PC-9 (cell line): Measurements from ENCODE around the gene P2RX7. TPM values are rescaled to one million over a fixed set of nuclear protein-coding genes. Genes with fewer than 3 reads are reported as not detected.

Experiments
- BruUV-seq: library from RNA; stranded (reverse); fragments of 400-500 nt; replicated peaks from 2 replicates; lab custom pipeline; 2021; lab: Mats Ljungman, UMichigan
- CTCF ChIA-PET: fragments of 300-600 bp; sonication (Branson Sonifier 250); formaldehyde crosslinking; loops from one replicate; lab custom pipeline; 2022; ENCODE audit warnings: antibody characterized with exemption; lab: Charles Lee
- POLR2A ChIA-PET: fragments of 300-600 bp; sonication (Branson Sonifier 250); formaldehyde crosslinking; loops from one replicate; lab custom pipeline; 2022; ENCODE audit warnings: antibody characterized with exemption; ENCODE audit not compliant: unreplicated experiment; lab: Charles Lee
- DNase-seq, 2 experiments: peaks; one replicate each; pipeline versions ENCODE4 v3.0.0 to v3.0.0-alpha.2; 2015 to 2022; ENCODE audit warnings: mixed read lengths in 1 of 2
- H2AFZ ChIP-seq: fragments of 200-600 bp; sonication (generic); 2 replicates; pipeline ENCODE4 v1.8.1; 2017; ENCODE audit warnings: antibody characterized with exemption
- H3F3A ChIP-seq: fragments of 200-600 bp; sonication (generic); 2 replicates; pipeline ENCODE4 v1.8.1; 2017; ENCODE audit warnings: antibody characterized with exemption, mild to moderate bottlenecking, low read depth; ENCODE audit not compliant: insufficient read depth
- H3K27ac ChIP-seq: fragments of 200-600 bp; sonication (generic); 2 replicates; pipeline ENCODE4 v1.6.1; 2016; ENCODE audit warnings: mixed run types
- H3K27me3 ChIP-seq: fragments of 200-600 bp; sonication (generic); 2 replicates; pipeline ENCODE4 v1.6.1; 2016; ENCODE audit warnings: low read depth, mixed run types; ENCODE audit not compliant: insufficient read depth
- H3K36me3 ChIP-seq: fragments of 200-600 bp; sonication (generic); 2 replicates; pipeline ENCODE4 v1.6.1; 2016; ENCODE audit warnings: low read depth, mixed run types
- H3K4me1 ChIP-seq: fragments of 200-600 bp; sonication (generic); replicated peaks from 2 replicates; pipeline ENCODE4 v1.6.1; 2016; ENCODE audit warnings: mixed run types; ENCODE audit not compliant: insufficient read depth
- H3K4me2 ChIP-seq: fragments of 200-600 bp; sonication (generic); 2 replicates; pipeline ENCODE4 v1.6.1; 2017; ENCODE audit warnings: mixed run types
- H3K4me3 ChIP-seq: fragments of 200-600 bp; sonication (generic); 2 replicates; pipeline ENCODE4 v1.6.1; 2016; ENCODE audit warnings: mixed run types
- H3K79me2 ChIP-seq: fragments of 200-600 bp; sonication (generic); 2 replicates; pipeline ENCODE4 v1.6.1; 2017; ENCODE audit warnings: low read depth, mixed run types
- H3K9me2 ChIP-seq: fragments of 200-600 bp; sonication (generic); 2 replicates; pipeline ENCODE4 v1.8.1; 2017; ENCODE audit warnings: mild to moderate bottlenecking; ENCODE audit not compliant: insufficient read depth
- H3K9me3 ChIP-seq: fragments of 200-600 bp; sonication (generic); 2 replicates; pipeline ENCODE4 v1.8.1; 2016; ENCODE audit warnings: low read depth; ENCODE audit not compliant: insufficient read depth
- H4K20me1 ChIP-seq: fragments of 200-600 bp; sonication (generic); 2 replicates; pipeline ENCODE4 v1.8.1; 2017; ENCODE audit not compliant: insufficient read depth
- EZH2 ChIP-seq: fragments of 200-600 bp; sonication (generic); IDR thresholded peaks from 2 replicates; pipeline ENCODE4 v1.8.0; 2017; ENCODE audit warnings: antibody characterized with exemption, low read depth
- intact Hi-C: fragments of 100-400 bp; cut with micrococcal nuclease; formaldehyde crosslinking; loops from one replicate; pipeline ENCODE4 v1.10.0; 2022; ENCODE audit not compliant: unreplicated experiment
- total RNA-seq: library from RNA; stranded (reverse); gene quantifications from 2 replicates; pipeline ENCODE4 v1.2.3, GENCODE V29; 2021
- TF ChIP-seq, protein P1 (sequence below): fragments of 200-600 bp; sonication (generic); conservative IDR thresholded peaks from 2 replicates; pipeline ENCODE4 v1.6.1; 2017; ENCODE audit warnings: mixed run types, antibody characterized with exemption, mild to moderate bottlenecking, moderate library complexity

Gene P2RX7
- total RNA-seq, 1 experiment from 2014 or later = 3.2 TPM

DNA sequence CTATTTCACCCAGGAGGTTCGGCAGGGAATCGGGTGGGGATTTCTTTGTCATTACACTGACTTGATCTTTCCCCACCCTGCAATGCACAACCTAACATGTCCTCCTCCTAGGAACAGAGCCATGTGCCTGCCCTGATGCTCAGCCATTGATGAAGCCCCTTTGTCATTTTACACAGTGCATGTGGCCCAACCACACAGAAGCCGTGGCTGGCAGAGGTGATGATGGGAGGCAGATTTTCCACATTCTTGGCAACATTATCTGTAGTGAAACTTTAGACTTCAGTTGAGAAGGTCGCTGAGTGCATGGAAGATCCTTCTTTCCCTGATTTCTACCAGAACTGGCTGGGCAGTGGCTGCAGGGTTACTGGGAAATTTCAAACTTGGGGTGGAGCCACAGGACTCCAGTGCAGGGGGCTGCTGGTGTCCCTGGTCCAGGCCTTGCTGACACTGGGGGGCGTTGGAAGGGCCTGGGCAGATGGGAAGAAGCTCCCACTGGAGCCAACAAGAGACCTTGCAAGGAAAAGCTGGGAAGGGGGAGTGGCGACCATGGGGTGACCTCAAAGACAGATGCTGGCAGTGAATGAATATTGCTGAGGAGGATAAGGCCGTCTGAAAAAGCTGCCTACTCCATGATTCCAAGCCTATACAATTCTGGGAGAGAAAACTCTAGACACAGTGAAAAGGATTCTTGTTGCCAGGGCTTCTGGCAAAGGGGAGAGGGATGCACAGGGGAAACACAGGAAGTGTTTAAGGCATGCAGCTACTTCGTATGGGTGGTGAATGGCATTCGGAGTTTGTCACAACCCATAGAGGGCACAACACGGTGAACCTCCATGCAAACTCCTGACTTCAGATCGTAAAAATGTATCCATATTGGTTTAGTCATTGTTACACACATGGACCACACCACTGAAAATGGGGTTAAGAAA is 41.8 kb upstream of the P2RX7 start:
- Histone ChIP-seq H3K4me1 (no peaks in the 10 kb centered on the region), H4K20me1 (no peaks in the 10 kb centered on the region), H3K27ac (no peak overlapping the region), H3F3A (no peaks in the 10 kb centered on the region), H3K79me2 (no peaks in the 10 kb centered on the region), H3K27me3 (peaks cover 14% of the 10 kb centered on the region; the same call in 1 of the 2 replicates), H3K4me2 (no peak overlapping the region), H2AFZ (no peak overlapping the region), H3K36me3 (no peaks in the 10 kb centered on the region), H3K4me3 (no peak overlapping the region), H3K9me3 (no peaks in the 10 kb centered on the region), H3K9me2 (no peaks in the 10 kb centered on the region)
- no TSS peak for BruUV-seq
- intact Hi-C loops = loop anchor here (10.0 kb wide), 1 partner anchor 86 kb away; no protein-coding TSS in a partner anchor
- DNase-seq = no peak
- POLR2A ChIA-PET = no interaction called here
- TF ChIP-seq EZH2 = no peak
- TF ChIP-seq, protein P1, sequence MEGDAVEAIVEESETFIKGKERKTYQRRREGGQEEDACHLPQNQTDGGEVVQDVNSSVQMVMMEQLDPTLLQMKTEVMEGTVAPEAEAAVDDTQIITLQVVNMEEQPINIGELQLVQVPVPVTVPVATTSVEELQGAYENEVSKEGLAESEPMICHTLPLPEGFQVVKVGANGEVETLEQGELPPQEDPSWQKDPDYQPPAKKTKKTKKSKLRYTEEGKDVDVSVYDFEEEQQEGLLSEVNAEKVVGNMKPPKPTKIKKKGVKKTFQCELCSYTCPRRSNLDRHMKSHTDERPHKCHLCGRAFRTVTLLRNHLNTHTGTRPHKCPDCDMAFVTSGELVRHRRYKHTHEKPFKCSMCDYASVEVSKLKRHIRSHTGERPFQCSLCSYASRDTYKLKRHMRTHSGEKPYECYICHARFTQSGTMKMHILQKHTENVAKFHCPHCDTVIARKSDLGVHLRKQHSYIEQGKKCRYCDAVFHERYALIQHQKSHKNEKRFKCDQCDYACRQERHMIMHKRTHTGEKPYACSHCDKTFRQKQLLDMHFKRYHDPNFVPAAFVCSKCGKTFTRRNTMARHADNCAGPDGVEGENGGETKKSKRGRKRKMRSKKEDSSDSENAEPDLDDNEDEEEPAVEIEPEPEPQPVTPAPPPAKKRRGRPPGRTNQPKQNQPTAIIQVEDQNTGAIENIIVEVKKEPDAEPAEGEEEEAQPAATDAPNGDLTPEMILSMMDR = no peak
- CTCF ChIA-PET = no interaction called here

DNA sequence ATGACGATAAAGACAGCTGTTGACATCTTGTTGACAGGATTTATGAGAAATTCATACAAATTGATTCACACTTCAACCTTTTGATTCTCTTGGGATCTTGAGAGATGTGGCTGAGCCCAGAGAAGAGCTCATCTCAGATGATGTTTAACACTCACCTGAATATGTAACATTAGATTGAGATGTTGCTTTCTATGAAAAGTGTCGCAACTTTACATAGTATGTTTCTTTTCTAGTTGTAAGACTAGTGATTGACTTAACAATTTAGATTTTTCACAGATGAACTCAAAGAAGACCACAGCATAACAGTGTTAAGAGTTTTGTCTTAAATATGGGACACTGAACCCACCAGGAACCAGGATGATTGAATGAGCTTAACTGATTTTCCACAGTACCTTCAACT is 40.6 kb upstream of the P2RX7 start:
- Histone ChIP-seq H2AFZ (no peak overlapping the region), H3F3A (no peaks in the 10 kb centered on the region), H3K4me1 (no peaks in the 10 kb centered on the region), H3K9me2 (no peaks in the 10 kb centered on the region), H3K79me2 (no peaks in the 10 kb centered on the region), H3K9me3 (no peaks in the 10 kb centered on the region), H3K36me3 (no peaks in the 10 kb centered on the region), H3K4me2 (no peak overlapping the region), H3K4me3 (no peak overlapping the region), H3K27ac (no peak overlapping the region), H3K27me3 (peaks cover 14% of the 10 kb centered on the region; the same call in 1 of the 2 replicates), H4K20me1 (no peaks in the 10 kb centered on the region)
- intact Hi-C loops = loop anchor here (10.0 kb wide), 1 partner anchor 87 kb away; no protein-coding TSS in a partner anchor
- CTCF ChIA-PET = interaction anchor here (0.6 kb wide), 1 partner anchor 67 kb away, joined by 10 read pairs; no protein-coding TSS in a partner anchor
- no TSS peak for BruUV-seq
- no peak for TF ChIP-seq EZH2
- TF ChIP-seq, protein P1 = no peak
- DNase-seq = no peak
- POLR2A ChIA-PET = no interaction called here

DNA sequence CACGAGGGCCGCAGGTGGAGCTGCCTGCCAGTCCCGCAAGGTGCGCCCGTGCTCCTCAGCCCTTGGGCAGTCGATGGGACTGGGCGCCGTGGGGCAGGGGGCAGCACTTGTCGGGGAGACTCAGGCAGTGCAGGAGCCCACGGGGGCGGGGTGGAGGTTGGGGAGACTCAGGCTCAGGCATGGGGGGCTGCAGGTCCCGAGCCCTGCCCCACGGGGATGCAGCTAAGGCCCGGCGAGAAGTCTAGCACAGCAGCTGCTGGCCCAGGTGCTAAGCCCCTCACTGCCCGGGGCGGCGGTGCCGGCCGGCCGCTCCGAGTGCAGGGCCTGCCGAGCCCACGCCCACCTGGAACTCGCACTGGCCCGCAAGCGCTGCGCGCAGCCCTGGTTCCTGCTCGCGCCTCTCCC is 39.2 kb upstream of the P2RX7 start:
- intact Hi-C loops = loop anchor here (10.0 kb wide), 1 partner anchor 89 kb away; no protein-coding TSS in a partner anchor
- Histone ChIP-seq H4K20me1 (no peaks in the 10 kb centered on the region), H3K36me3 (no peaks in the 10 kb centered on the region), H3K4me2 (no peak overlapping the region), H3K9me2 (no peaks in the 10 kb centered on the region), H3K27ac (no peak overlapping the region), H3K79me2 (no peaks in the 10 kb centered on the region), H3F3A (no peaks in the 10 kb centered on the region), H3K9me3 (no peaks in the 10 kb centered on the region), H3K4me1 (no peaks in the 10 kb centered on the region), H3K27me3 (peaks cover 14% of the 10 kb centered on the region; the same call in 1 of the 2 replicates), H2AFZ (no peak overlapping the region), H3K4me3 (no peak overlapping the region)
- BruUV-seq = no TSS peak
- ChIA-PET POLR2A (no interaction called here), CTCF (no interaction called here)
- TF ChIP-seq, protein P1 = no peak
- TF ChIP-seq EZH2 = no peak
- no peak for DNase-seq
